Amniotic epithelial cell (primary cell): Measurements from ENCODE around the gene HOXA7.

Experiments used
- DNase-seq: peaks from one replicate; pipeline ENCODE4 v3.0.0-alpha.2; 2010; ENCODE audit warnings: low read depth

The HOXA7 gene

GRCh38 chr7:27170426-27171324 lies 14.2 kb upstream of the HOXA7 start:
- DNase-seq, result no peak

GRCh38 chr7:27169658-27170425 lies 13.4 kb upstream of the HOXA7 start:
- no peak for DNase-seq

DNA sequence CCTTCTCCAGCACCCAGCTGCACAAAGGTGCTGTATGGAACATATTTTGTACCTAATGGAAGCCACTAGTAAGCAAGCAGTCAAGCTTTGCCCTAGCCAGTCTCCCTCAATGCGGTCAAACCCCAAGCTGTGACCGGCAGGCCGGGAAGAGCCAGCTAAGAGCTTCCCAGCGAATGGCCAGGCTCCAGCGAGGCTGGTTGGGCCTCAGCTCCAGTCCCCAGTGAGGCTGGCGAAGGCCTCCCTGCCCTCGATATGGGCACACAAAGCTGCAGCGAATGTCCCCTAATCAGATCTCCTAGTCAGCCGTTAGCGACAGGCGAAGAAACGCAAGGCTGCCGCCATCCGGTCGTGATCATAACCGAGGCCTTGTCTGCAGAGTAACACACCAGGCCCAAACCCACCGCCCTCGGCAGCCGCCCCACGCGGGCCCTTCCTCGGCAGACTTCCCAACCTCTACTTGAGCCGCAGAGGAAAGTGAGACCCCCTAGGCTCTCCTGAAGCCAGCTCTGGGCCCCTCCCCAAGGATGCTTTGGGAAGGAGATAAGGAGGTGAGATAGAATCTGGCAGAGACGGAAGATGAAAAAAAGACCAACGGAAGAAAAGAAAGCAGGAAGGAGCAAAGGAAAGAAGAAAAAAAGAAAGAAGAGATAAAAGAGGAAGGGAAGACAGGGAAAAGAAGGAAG lies 11.9 kb upstream of the HOXA7 start:
- DNase-seq, result no peak

GRCh38 chr7:27167916-27168264 lies 11.4 kb upstream of the HOXA7 start:
- no peak for DNase-seq

- DNase-seq, result no peak
Measured at GRCh38 chr7:27166531-27167505, 10.3 kb upstream of the HOXA7 start.

DNA sequence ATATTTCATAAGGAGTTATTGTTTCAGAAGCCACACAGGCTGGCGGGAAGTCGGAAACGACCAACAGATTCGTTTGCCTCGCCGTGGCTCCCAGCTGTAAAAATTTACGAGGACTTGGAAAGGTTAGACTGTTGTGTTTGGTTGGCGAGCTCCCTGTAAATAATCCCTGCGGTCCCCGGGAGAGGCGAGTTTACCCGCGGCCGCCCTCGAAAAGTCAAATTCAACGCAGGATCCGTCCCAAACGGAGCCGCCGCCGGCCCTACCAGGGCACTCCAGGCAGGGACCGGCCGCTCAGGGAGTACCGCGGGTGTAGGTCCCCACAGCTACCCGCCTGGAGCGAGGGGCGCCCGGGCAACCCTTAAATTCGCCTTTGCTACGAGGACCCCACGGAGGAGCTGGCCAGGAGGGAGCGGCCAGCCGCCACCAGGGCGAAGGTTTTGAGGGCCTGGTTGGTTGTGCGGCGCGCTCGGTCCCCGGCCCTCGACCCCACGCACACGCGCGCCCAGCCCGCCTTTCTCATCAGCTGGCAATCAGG lies 9.6 kb upstream of the HOXA7 start:
- no peak for DNase-seq

DNA sequence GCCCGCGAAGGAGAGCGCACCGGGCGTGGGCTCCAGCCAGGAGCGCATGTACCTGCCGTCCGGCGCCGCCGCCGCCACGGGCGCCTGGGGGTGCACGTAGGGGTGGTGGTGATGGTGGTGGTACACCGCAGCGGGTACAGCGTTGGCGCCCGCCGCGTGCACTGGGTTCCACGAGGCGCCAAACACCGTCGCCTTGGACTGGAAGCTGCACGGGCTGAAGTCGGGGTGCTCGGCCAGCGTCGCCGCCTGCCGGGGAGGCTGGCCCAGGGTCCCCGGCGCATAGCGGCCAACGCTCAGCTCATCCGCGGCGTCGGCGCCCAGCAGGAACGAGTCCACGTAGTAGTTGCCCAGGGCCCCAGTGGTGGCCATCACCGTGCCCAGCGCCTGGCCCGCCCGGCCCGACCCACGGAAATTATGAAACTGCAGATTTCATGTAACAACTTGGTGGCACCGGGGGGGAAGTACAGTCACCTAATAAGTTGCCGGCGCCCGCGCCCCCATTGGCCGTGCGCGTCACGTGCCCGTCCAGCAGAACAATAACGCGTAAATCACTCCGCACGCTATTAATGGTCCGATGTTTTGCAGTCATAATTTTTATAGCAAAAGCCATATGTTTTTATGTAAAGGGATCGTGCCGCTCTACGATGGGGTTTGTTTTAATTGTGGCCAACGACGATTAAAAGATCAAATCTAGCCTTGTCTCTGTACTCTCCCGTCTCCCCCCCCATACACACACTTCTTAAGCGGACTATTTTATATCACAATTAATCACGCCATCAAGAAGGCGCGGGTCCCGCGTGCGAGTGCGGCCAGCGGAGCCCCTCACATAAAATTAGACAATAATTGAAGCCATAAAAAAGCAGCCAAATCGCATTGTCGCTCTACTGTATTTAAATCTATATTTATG lies 8.9 kb upstream of the HOXA7 start, which contains the start of gene HOXA9:
HOXA9 (minus strand) TSS at position 449 of the 907 bp plus-strand sequence; CDS start at position 369, 80 bp downstream.
- no peak for DNase-seq

- DNase-seq, result no peak
Measured at GRCh38 chr7:27164367-27165088, 8.1 kb upstream of the HOXA7 start.

DNA sequence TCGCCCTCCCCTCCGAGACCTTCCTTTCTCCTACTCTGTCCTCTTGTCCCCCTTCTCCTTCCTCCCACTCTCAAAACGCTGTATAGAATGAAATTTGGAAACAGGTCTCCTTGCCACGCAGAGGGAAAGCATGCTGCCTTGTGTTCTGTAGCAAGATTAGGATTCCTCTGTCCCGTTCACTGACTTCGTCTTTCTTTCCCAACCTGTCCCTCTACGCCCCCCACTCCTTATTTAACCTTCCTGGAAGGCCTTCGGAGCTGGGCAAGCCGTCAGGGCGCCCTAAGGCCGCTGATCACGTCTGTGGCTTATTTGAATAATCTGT lies 7.5 kb upstream of the HOXA7 start:
- DNase-seq, result no peak

GRCh38 chr7:27163288-27164044 lies 7.0 kb upstream of the HOXA7 start:
- no peak for DNase-seq

DNA sequence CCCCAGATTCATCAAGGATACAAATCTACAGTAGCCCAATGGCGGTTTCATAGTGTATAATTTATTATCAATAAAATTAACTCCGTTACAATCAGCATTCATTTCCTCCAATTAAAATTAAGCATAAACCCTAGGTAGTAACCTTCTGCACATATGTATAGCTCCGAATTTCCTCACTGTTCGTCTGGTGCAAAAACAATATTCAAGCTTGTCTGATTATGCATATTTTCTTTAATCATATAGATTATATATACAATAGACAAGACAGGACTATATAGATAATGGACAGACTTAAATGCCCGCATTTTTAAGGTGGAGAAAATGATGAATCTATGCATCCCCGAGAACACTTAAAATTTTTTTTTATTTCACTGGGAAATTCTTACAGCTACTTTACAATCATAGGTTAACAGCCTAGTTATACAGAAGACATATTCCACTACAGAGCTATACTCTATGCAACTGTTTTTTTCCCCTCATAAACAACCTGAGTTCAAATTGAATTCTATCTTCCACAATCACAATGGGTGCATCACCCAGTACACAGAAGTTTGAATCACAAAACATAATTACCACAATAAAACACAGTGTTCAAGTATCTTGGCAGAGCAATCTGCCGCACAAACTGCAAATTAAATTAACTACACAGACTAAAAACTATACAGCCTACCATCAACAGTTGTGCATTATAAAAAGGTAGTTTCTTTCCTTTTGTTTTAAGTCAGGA lies 6.2 kb upstream of the HOXA7 start:
- no peak for DNase-seq

DNA sequence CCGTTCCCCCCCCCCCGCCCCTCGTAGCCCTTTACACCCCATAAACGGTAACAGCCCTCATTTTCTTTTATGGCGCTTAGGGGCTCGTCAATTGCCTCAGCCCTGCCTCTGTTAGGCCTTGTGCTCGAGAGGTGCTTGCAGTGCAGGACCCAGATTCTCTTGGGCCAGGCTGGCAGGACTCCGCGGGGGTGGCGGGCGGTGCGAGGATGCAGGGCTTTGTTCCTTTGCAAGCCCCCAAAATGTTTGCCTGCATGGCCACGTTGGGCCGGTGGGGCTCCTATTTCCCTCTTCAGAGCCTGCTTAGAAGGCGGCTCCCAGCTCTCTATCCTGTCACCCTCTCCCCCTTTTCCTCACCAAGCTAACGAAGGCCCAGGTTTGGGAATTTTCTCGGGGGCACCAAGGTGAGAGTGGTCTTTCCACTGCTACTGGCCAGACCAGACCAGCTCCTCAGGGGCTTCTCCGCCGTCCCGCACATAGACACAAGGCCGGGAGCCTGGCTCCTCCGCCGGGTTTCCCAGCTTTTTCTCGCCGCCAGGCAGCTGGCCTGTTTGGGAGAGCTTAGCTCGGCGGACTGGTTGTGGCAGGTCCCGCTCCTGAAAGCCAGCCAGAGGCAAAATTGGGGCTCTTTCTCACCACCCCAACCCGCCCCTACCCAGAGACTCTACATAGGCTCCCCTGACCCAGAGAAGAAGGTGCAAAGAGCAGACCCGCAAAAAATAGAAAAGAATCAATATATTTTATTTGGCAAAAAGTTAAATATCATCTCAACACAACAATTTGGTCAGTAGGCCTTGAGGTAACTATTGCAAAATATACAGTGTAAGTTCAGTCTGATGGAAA lies 5.5 kb upstream of the HOXA7 start:
- no peak for DNase-seq

DNA sequence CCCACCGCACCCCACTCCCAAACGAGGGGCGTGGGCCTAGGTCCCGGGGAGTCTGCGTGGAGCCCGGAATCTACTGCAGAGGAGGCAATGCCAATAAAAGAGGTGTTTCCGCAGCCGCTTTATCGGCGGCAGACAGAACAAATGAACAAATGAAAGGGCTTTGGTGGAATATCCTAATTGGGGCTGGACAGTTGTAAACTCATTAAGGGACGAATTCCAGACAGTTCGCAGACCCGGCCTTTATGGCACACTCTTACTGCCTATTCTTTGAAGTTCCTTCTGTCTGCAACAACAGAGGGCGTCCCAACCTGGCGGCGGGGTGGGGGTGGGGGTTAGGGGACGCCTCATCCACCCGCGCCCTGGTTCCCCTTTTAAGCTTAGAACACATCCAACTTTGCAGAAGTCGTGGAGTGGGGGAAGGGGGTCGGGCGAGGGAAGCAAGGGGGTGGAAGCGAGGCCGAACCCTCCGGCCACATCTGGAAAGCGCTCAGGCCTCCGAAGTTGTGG lies 4.8 kb upstream of the HOXA7 start:
- DNase-seq, result no peak

DNA sequence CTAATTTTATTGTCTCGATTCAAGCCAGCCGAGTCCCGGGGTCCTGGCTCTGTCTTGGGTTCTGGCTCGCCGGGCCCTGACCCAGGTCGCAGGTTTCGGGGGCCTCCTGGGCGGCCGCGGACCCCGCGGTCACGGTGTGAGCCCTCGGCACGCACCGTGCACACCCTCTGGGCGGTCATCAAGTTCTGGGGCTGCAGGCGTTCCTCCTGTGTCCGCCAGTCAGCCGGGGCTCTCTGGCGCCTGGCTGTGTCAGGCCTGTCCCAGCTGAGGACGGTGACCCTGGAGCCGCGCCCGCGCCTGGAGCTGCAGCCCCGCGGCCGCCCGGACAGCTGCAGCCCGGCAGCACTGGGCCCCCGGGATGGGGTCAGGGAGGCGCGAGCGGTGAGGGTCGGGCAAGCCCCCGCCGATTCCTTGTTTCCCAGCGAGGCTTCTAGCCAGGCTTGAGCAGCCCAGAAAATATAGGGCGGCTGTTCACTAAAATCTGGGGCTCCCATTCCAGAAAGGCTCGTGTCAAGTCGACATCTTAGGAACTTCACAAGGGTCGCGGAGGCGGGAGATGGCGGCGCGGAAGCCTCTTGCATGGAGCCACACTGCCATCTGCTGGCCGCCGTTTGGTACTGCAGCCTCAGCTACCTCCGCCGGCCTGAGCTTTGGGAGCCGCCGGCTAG lies 4.2 kb upstream of the HOXA7 start:
- peak; percentile 44 for DNase-seq

- no peak for DNase-seq
Measured at GRCh38 chr7:27160145-27160545, 3.7 kb upstream of the HOXA7 start.
